Mucosa of descending colon (tissue), 3 donors: Measurements from ENCODE around the gene KLRC2. TPM values are rescaled to one million over a fixed set of nuclear protein-coding genes. Genes with fewer than 3 reads are reported as not detected.

Source experiments
- ATAC-seq: fragments of 200-7000 bp; cut with Tn5 transposase; one replicate; pipeline ENCODE4 v1.9.1; 2020; ENCODE audit warnings: mild to moderate bottlenecking, moderate library complexity
- DNase-seq, 3 donors: peaks; one replicate each; pipeline ENCODE4 v3.0.0-alpha.2; 2020
- H3K36me3 ChIP-seq: fragments of 200-600 bp; one replicate; pipeline ENCODE4 v1.8.0; 2021; ENCODE audit warnings: low read depth, mild to moderate bottlenecking
- H3K4me1 ChIP-seq: fragments of 200-600 bp; one replicate; pipeline ENCODE4 v1.8.0; 2021; ENCODE audit warnings: low read depth, mild to moderate bottlenecking
- H3K4me3 ChIP-seq: fragments of 200-600 bp; one replicate; pipeline ENCODE4 v1.8.0; 2021; ENCODE audit warnings: mild to moderate bottlenecking
- H3K9me3 ChIP-seq: fragments of 200-600 bp; one replicate; pipeline ENCODE4 v1.8.0; 2021; ENCODE audit warnings: mild to moderate bottlenecking
- CTCF ChIP-seq: fragments of 200-600 bp; IDR thresholded peaks from one replicate; pipeline ENCODE4 v1.8.0; 2022; ENCODE audit warnings: antibody characterized with exemption, mild to moderate bottlenecking
- intact Hi-C, 2 donors: fragments of 100-400 bp; cut with DNase I in 1 of 2; cut with micrococcal nuclease in 1 of 2; formaldehyde crosslinking; loops; one replicate each; pipeline versions ENCODE4 v1.11.0 to v1.11.1; 2022; cut with DNase I, micrococcal nuclease
- total RNA-seq, 3 donors: library from RNA; stranded (reverse); fragmentation: NEBNext Ultra II Directional in 2 of 3; extraction: Animal tissue kit (Norgen Biotek cat#: 25700) in 2 of 3; gene quantifications; one replicate each; pipeline versions ENCODE4 v1.2.1 to v1.2.4, GENCODE V29; 2021 to 2023
- donor health status: DM: no; HTN: no; CAD: no; lungs with moderate emphysema.
- donor health status: DM: no; HTN: no; CAD: no.
- donor health status: DM: no; HTN: yes; CAD: no.

KLRC2 gene
- total RNA-seq, 3 donors from 2014 or later, result 0.67 to 2.6 TPM; not detected in 1

GRCh38 chr12:10386857-10387256, 49.0 kb downstream of the KLRC2 start:
- Histone ChIP-seq H3K4me3 (no peak overlapping the region), H3K36me3 (no peaks in the 10 kb centered on the region), H3K9me3 (no peaks in the 10 kb centered on the region), H3K4me1 (no peaks in the 10 kb centered on the region)
- intact Hi-C loops, result no loop called here
- no peak for TF ChIP-seq CTCF
- DNase-seq (no peak), ATAC-seq (no peak)

- no peak for TF ChIP-seq CTCF
- intact Hi-C loops, result no loop called here
- no peaks in the 10 kb centered on the region for H3K4me1 ChIP-seq
- no peak overlapping the region for H3K4me3 ChIP-seq
- no peaks in the 10 kb centered on the region for H3K9me3 ChIP-seq
- ATAC-seq (peak; percentile 81), DNase-seq (no peak)
- H3K36me3 ChIP-seq, result no peaks in the 10 kb centered on the region
These were observed 50.6 kb downstream of the KLRC2 start for GRCh38 chr12:10385166-10385613.

- Histone ChIP-seq H3K9me3 (no peaks in the 10 kb centered on the region), H3K36me3 (no peaks in the 10 kb centered on the region), H3K4me3 (no peak overlapping the region), H3K4me1 (no peaks in the 10 kb centered on the region)
- no peak for TF ChIP-seq CTCF
- intact Hi-C loops, result no loop called here
- no peak for ATAC-seq
- DNase-seq, result no peak
These were observed 51.6 kb downstream of the KLRC2 start for GRCh38 chr12:10384191-10384590.

GRCh38 chr12:10381928-10382628, 53.7 kb downstream of the KLRC2 start:
- DNase-seq (no peak), ATAC-seq (no peak)
- no peak for TF ChIP-seq CTCF
- intact Hi-C loops, result no loop called here
- no peak overlapping the region for H3K4me3 ChIP-seq
- H3K9me3 ChIP-seq, result no peaks in the 10 kb centered on the region
- H3K4me1 ChIP-seq, result no peaks in the 10 kb centered on the region
- H3K36me3 ChIP-seq, result no peaks in the 10 kb centered on the region

Other genes starting within 250 kb of the KLRC2 start
- gene GABARAPL1, start 223.1 kb downstream of the KLRC2 start, total RNA-seq, result 10 to 100 TPM; 34.4 to 93.4 (median 41.0) TPM
- 1 to 10 TPM; 2.3 to 3.7 (median 3.6) TPM for gene KLRD1, start 128.1 kb downstream of the KLRC2 start, total RNA-seq
- 1 to 10 TPM; 3.9 to 4.5 (median 4.4) TPM for gene KLRK1, start 46.0 kb downstream of the KLRC2 start, total RNA-seq
- 1 to 10 TPM in 2 of 3 donors, under 1 TPM in 1; 0.72 to 1.7 (median 1.4) TPM for gene KLRC4, start 26.3 kb downstream of the KLRC2 start, total RNA-seq
- gene KLRC3, start 15.4 kb downstream of the KLRC2 start, total RNA-seq, result under 1 TPM; 0.54 to 0.81 (median 0.58) TPM
- 1 to 10 TPM; 1.2 to 3.6 (median 1.9) TPM for gene KLRC1, start 17.4 kb upstream of the KLRC2 start, total RNA-seq
- gene EIF2S3B, start 69.9 kb upstream of the KLRC2 start, total RNA-seq, result under 1 TPM; 0.22 to 0.46 (median 0.38) TPM
- 10 to 100 TPM in 2 of 3 donors, 1 to 10 TPM in 1; 9.6 to 14.7 (median 13.7) TPM for gene MAGOHB, start 177.6 kb upstream of the KLRC2 start, total RNA-seq
- 10 to 100 TPM; 19.9 to 37.6 (median 28.0) TPM for gene STYK1, start 238.0 kb upstream of the KLRC2 start, total RNA-seq